Measurements from ENCODE around the gene LRCH1. TPM values are rescaled to one million over a fixed set of nuclear protein-coding genes. Genes with fewer than 3 reads are reported as not detected.

Gene LRCH1
- polyA plus RNA-seq, 1 of the 3 experiments (the other 2 are of a cell fraction): 5.5 TPM

GRCh38 chr13:46684287-46685001 is 131.5 kb downstream of the LRCH1 start:
- ChIA-PET CTCF (interaction anchor here (1.1 to 2.3 kb wide), 2 partner anchors 37 to 133 kb away, joined by 3 to 9 read pairs; no protein-coding TSS in a partner anchor), POLR2A (no interaction called here)
- Histone ChIP-seq H4K20me1 (ENCODE audit: insufficient read depth) (no peaks in the 10 kb centered on the region), H3K27me3 (ENCODE audit: insufficient read depth) (no peaks in the 10 kb centered on the region), H3K9me3 (no peaks in the 10 kb centered on the region), H2AFZ (ENCODE audit: low read depth) (no peak overlapping the region), H3K9me2 (no peaks in the 10 kb centered on the region), H3K9ac (no peak overlapping the region), H3F3A (replicated peaks; ENCODE audit: insufficient read depth) (no peaks in the 10 kb centered on the region), H3K4me1 (ENCODE audit: control insufficient read depth in 1 of 2, insufficient read depth in 2 of 2, low read depth in 1 of 2, low read length in 1 of 2) (peaks cover 39 to 53% of the 10 kb centered on the region in 2 experiments; a peak in 3 of 4 replicates), H3K36me3 (replicated peaks in 1 of 2; ENCODE audit: control insufficient read depth in 1 of 2, insufficient read depth in 2 of 2, low read length in 1 of 2) (peaks cover 2 to 16% of the 10 kb centered on the region in 2 experiments), H3K79me2 (ENCODE audit: insufficient read depth) (peaks cover 15% of the 10 kb centered on the region), H3K4me2 (peak overlapping the region; percentile 17; the same call in 1 of the 2 replicates), H3K27ac (ENCODE audit: low read depth in 2 of 2, low read length in 1 of 2) (peak overlapping the region; percentile 17 to 71; a peak in 3 of 4 replicates), H3K4me3 (ENCODE audit: low read depth in 2 of 2, low read length in 1 of 2) (no peak overlapping the region)
- WGBS (ENCODE audit: low lambda C conversion rate): 71% methylated on average over 3 of the region's 3 CpGs
- no peak for DNase-seq
- TF ChIP-seq GATA2 (CRISPR knock-in tag; IDR thresholded peaks at IDR 0.05): 0 out of 2 replicates have a peak, but pooled peaks have one; percentile 20
- TF ChIP-seq FOXM1 (IDR thresholded peaks at IDR 0.05; ENCODE audit: low read depth): no peak

GRCh38 chr13:46685006-46685730 is 132.2 kb downstream of the LRCH1 start:
- Histone ChIP-seq H3K27me3 (ENCODE audit: insufficient read depth) (no peaks in the 10 kb centered on the region), H4K20me1 (ENCODE audit: insufficient read depth) (no peaks in the 10 kb centered on the region), H3F3A (replicated peaks; ENCODE audit: insufficient read depth) (no peaks in the 10 kb centered on the region), H3K9me3 (no peaks in the 10 kb centered on the region), H3K79me2 (ENCODE audit: insufficient read depth) (peaks cover 14% of the 10 kb centered on the region), H2AFZ (ENCODE audit: low read depth) (no peak overlapping the region), H3K4me1 (ENCODE audit: control insufficient read depth in 1 of 2, insufficient read depth in 2 of 2, low read depth in 1 of 2, low read length in 1 of 2) (peaks cover 40 to 46% of the 10 kb centered on the region in 2 experiments; a peak in 3 of 4 replicates), H3K36me3 (replicated peaks in 1 of 2; ENCODE audit: control insufficient read depth in 1 of 2, insufficient read depth in 2 of 2, low read length in 1 of 2) (peaks cover 2 to 20% of the 10 kb centered on the region in 2 experiments), H3K9ac (no peak overlapping the region), H3K27ac (ENCODE audit: low read depth in 2 of 2, low read length in 1 of 2) (peak overlapping the region in 1 of 2 experiments; percentile 71; a peak in 2 of 4 replicates), H3K4me3 (ENCODE audit: low read depth in 2 of 2, low read length in 1 of 2) (no peak overlapping the region), H3K4me2 (no peak overlapping the region), H3K9me2 (no peaks in the 10 kb centered on the region)
- ChIA-PET CTCF (interaction anchor here (1.1 to 2.3 kb wide), 2 partner anchors 36 to 134 kb away, joined by 3 to 9 read pairs; no protein-coding TSS in a partner anchor), POLR2A (no interaction called here)
- 70% methylated on average over 10 of the region's 10 CpGs for WGBS (ENCODE audit: low lambda C conversion rate)
- no peak for DNase-seq
- TF ChIP-seq ZBTB33 (IDR thresholded peaks at IDR 0.05; ENCODE audit: borderline replicate concordance, low read depth) (no peak), FOXM1 (IDR thresholded peaks at IDR 0.05; ENCODE audit: low read depth) (no peak), USF2 (IDR thresholded peaks at IDR 0.05; ENCODE audit: borderline replicate concordance, low read depth, low read length) (no peak), RAD21 (IDR thresholded peaks at IDR 0.05; ENCODE audit: low read length) (no peak), JUND (IDR thresholded peaks at IDR 0.05) (no peak), MEF2A (IDR thresholded peaks at IDR 0.05; ENCODE audit: borderline replicate concordance, low read depth) (no peak), NRF1 (IDR thresholded peaks at IDR 0.05; ENCODE audit: low read depth, low read length) (no peak), RFX5 (IDR thresholded peaks at IDR 0.05; ENCODE audit: low read length) (no peak), RXRA (IDR thresholded peaks at IDR 0.05; ENCODE audit: borderline replicate concordance, low read depth) (no peak), IRF3 (IDR thresholded peaks at IDR 0.05; ENCODE audit: low read depth, low read length) (no peak), TEAD4 (IDR thresholded peaks at IDR 0.05; ENCODE audit: borderline replicate concordance, insufficient read depth) (no peak), SMC3 (IDR thresholded peaks at IDR 0.05; ENCODE audit: low read depth, low read length) (no peak), MXI1 (IDR thresholded peaks at IDR 0.05; ENCODE audit: low read depth, low read length) (no peak), MAX (IDR thresholded peaks at IDR 0.05; ENCODE audit: low read depth) (no peak), USF1 (IDR thresholded peaks at IDR 0.05; ENCODE audit: borderline replicate concordance, low read depth) (no peak)

Measured in SK-N-SH (cell line).